HG02885 (cell line): ENCODE data around the gene SMOC1.

Source experiments
- ATAC-seq: cut with Tn5 transposase; IDR thresholded peaks from one replicate; pipeline ENCODE4 v1.9.1; 2021; ENCODE audit warnings: mild to moderate bottlenecking; ENCODE audit not compliant: unreplicated experiment, poor library complexity

SMOC1 gene

DNA sequence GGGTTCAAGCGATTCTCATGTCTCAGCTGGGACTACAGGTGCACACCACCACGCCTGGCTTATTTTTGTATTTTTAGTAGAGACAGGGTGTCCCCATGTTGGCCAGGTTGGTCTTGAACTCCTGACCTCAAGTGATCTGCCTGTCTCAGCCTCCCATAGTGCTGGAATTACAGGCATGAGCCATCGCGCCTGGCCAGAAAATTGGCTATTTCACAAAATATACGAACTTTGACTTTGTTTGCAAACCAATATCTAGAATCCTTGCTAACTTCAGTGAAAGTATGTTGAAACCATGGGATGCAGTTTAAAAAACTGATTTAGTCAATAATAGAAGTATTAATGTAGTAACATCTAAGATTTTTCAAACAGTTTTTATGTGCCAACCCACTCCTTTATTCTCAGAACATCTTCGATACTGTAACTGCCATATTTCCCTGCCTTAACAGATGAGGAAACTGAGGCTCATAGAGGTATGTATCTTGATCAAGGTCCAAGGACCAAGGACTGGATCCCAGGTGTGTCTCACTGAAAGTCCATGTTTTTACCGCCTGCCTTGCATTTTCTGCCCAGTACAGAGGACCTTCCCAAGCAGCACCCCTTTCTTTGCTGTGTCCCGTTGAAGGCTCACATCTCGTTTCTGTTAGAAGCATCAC lies 54.5 kb downstream of the SMOC1 start:
- ATAC-seq, result no peak

DNA sequence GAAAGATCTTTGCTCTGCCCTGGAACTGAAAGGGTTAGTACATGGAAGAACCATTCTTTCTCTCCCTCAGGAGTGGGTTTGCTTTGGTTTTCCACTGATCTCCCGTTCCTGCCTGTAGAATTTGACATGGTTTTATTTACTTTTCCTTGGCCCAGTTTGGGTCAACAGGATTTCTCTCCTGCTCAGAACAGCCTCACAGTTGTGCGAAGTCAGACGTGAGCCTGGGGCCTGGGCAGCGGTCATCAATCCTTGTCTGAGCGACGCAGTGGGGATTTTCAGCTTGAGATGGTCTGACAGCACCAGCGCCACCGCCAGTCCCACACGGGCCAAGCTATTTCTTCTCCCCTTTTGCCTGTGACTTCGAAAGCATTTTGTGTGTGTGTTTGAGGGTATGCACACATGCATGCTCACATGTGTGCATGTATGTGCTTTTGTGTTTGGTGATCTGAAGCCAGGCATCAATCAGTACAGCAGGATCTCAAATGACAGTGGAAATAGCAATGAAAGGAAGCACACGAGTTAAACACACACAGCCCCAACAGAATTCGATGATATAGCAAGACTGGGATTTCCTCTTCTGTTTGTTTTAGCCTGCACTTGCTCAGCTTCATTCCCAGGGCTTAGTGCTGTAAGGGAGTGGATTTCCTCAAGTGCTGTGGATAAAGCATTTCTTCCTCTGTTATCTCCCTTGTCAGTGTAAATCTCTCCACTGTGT lies 58.3 kb downstream of the SMOC1 start:
- no peak for ATAC-seq

GRCh38 chr14:69938751-69939150 lies 59.5 kb downstream of the SMOC1 start:
- ATAC-seq, result no peak

DNA sequence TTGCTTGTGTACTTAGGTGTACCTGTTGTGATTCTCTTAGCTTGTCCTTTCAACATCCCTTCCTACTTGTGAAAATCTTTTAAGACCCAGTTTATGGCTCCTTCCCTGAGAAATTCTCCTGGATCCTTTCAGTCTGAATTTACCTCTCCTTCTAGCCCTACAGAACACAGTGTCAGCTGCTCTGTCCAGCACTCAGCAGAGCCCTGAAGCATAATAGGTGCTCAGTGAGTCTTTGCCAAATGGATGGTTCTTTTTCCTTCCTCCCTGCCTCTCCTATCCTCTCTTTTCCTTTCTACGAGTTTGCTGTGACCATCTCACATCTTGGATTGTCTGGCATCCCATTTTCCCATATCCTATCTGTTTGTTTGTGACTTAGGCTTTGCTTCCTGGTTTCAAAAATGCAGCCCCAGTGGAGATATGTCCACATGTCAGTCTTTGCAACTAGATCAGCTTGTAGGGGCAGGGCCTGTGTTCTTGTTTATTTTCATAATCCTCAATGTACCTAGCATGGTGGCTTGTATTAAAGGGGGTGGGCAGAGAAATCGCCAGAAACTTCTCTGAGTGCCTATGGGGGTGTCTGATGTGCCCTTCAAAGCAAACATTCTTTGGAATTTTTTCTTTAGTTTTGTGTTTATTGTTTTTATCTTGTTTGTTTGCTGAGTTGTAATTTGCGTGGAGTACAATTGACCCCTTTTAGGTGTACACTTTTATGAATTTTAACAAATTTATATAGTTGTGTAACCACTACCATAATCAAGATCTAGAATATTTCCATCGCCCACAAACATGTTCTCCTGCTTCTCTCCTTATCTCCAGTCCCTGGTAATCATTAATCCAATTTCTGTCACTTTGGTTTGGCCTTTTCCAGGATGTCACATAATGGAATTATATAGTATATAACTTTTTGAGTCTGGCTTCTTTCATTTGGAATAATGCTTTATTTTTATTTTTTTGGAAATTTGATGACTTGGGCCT lies 62.8 kb downstream of the SMOC1 start:
- no peak for ATAC-seq

DNA sequence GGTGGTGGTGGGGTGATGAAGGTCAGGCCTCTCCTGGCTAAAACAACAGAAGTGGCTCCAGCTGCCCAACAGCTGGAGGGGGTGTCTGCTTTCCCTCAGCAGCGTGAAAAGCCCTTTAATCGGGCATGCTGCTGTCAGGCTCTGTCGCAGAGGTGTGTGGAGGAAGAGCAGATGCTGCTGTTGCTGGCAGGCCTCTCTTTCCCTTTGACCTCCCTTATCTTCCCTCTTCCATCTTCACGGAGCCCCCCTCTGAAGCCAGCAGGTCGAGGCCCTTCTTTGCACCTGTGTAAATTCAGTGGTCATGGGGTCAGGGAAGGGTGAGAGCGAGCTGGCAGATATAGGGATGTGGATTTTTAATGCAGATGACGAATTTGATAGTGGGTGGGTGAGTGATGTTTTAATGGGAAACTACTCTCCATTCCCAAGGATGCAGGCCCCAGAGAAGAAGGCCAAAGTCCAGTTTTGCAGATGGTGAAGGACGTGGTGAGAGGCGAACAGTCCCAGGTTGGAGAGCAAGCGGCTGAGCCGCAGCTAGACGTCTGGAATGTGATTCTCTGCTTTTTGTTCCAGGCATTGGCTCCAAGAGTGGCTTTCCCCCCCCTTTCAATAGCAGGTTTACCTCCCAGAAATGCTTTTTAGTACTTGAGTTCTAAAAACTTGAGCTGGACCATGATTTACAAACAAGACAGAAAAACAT lies 64.0 kb downstream of the SMOC1 start:
- no peak for ATAC-seq

- ATAC-seq, result no peak
Measured at GRCh38 chr14:69945347-69945746, 66.1 kb downstream of the SMOC1 start.

DNA sequence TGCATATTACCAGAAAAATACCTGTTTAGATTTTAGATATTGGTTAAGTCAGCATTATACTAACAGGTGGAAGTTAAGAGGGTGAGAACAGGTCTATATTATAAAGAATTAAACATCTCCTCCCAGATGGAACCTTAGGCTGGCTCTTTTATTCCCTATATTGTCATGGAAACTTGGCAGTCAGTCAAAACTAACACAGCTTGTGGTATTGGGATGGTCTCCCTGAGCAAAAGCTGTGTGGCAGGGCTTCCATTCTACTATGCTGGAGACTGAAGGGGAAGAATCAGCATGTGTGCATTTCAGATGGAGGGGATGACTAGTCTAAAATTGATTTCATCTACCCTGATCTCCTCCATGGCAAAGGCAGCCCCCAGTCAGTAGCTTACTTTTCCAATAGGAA lies 66.7 kb downstream of the SMOC1 start:
- no peak for ATAC-seq

GRCh38 chr14:69948351-69948750 lies 69.1 kb downstream of the SMOC1 start:
- ATAC-seq, result no peak

- no peak for ATAC-seq
Measured at GRCh38 chr14:69951263-69951662, 72.0 kb downstream of the SMOC1 start.

- no peak for ATAC-seq
Measured at GRCh38 chr14:69951935-69952334, 72.7 kb downstream of the SMOC1 start.

DNA sequence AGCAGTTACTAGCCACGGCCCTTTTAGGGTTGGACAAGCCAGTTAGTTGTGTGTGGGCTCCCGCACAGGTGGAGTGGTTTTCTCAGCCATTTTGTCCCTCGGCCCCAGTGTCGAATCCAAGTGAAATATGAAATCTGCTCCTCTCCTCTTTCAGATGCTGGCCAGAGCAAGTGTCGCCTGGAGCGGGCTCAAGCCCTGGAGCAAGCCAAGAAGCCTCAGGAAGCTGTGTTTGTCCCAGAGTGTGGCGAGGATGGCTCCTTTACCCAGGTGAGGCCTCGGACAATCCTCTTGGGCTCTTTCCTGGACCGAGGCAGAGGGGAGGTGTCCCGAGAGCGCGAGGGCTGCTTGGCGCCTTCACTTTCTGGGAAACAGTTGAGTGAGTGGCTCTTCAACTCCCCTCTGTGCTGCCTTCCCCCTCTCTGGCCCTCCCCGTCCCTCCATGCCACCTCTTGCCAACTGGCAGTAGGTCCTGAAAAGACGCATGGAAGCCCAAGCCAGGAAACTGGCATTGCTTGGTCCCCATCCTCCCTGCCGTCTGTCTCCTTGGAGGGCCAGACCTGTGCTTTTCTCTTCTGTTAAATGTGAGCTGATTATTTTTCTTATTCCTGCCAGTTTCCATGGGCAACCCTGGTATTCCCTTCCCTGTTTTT lies 74.2 kb downstream of the SMOC1 start:
- ATAC-seq, result no peak

DNA sequence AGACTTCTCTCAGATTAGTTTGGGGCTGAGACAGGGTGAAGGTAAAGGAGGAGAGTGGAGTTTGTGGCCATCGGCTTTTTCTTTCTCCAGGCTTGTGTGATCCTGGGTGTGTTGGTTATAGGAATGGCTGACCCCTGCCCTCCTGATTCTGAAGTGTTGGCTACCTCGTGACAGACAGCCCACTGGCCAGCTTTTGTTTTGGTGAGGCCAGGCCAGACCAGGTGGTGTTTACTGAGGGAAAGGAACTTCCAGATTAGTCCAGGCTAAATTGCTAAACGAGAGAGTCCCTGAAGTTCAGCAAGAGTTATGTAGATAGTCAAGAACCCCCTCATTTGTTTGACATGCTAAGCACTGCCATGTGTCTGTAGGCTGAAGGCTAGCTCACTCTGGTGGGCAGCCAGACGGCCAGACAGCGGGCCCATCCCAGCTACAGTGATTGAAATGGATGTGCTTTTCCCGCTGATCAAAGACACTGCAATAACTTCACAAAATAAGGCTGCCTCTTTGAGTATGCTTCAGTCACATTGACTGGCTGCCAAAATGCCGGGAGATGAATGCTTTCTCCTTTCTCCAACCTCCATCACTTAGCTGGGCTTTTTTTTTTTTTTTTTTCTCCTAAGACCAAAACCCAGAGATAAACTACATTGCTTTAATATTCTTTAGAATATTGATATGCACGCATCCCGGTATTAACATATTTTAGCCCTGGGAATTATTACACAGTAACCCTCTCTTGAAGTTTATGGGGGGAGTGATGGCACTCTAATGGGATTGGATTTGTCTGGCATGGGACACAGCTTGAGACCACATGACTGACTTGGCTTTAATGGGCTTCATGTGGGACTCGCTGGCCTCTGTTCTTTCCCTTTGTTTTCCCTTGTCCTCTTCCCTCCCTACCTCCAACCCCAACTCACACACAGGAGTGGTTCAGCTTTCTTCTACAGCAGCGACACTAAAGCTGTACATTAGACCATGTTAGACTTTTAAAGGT lies 76.9 kb downstream of the SMOC1 start:
- no peak for ATAC-seq

DNA sequence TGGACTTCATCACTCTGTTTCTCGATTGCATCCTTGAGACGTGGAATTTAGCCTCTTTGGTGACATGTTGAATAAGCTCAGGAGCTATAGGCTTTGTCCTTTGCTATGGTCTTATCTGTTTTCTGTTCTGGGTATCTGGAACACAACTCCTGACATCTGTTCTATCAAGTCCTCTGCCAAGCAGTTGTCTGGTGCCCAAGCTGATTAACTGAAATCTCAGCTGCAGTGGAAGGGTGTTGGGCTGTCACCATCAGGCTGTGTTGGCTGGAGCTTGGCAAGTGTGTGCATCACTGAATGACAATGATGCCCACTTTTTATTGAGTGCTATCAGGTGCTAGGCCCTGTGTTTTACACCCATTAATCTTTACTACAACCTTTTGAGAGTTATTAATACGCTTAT lies 77.8 kb downstream of the SMOC1 start:
- no peak for ATAC-seq

DNA sequence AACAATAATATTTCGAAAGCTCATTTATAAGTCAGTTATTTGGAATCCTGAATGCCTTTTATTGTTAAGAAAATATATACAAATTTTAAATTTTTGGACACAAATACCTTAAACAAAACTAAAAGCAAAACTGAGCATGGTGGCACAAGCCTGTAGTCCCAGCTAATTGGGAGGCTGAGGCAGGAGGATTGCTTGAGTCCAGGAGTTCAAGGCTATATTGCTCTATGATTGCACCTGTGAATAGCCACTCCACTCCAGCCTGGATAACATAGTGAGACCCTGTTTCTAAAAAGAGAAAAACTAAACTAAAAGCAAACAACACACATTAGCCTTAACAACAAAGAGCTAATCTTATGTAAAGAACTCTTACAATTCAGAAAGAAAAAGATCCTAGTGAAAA lies 78.8 kb downstream of the SMOC1 start:
- ATAC-seq, result no peak

- ATAC-seq, result no peak
Measured at GRCh38 chr14:69959136-69959535, 79.9 kb downstream of the SMOC1 start.

DNA sequence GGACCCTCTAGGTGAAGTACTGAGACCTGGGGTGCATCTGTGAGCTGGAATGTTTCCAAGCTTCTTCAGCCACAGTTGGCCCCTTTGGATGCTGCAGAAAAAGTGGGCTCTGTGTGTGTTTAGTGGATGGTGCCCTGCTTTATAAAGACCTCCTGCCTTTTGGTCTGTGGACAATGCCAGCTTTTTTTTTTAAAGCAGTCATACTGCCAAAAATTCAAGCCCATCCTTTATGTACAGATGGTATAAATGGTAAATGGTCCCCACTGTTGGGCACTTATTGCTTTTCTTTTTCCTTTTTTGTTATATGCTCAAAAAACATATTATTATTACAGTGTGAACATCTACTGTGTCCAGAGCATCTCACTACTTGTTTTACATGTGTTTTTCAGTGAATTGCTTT lies 81.1 kb downstream of the SMOC1 start:
- ATAC-seq, result no peak

DNA sequence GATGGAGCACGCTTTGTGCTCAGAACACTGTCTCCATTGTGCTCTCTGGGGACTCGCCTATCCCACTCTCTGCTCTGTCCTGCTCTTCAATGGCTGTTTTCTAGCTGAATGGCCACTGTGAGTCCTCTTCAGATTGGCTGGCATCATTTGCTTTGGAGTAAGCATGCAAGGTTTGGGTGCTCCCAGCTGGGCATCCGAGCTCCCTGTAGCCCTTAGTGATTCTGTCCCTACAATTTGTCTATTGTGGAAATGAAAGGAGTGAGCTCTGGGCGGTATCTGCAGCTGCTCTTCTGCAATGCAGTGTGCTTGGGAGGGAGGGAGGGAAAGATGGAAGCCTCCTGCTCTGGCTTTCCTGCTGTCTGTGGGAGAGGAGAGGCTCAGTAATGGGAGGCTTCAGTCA lies 84.8 kb downstream of the SMOC1 start:
- ATAC-seq, result no peak

- ATAC-seq, result no peak
Measured at GRCh38 chr14:69964841-69965240, 85.6 kb downstream of the SMOC1 start.

- ATAC-seq, result no peak
Measured at GRCh38 chr14:69968132-69968531, 88.9 kb downstream of the SMOC1 start.
